Hepatocyte (in vitro differentiated cells): ENCODE data around the gene GRSF1. TPM values are rescaled to one million over a fixed set of nuclear protein-coding genes. Genes with fewer than 3 reads are reported as not detected.
A peak's percentile ranks its signal among the peaks of the same experiment; 100 is the strongest.
"Not testable (repeated sequence)": the region's sequence is repeated elsewhere in the genome, so short reads cannot be mapped to it uniquely, and the experiment has no call there.

ENCODE experiments used
- DNase-seq: peaks from one replicate; pipeline ENCODE4 v3.0.0-alpha.2; 2016; ENCODE audit warnings: low spot score
- H2AFZ ChIP-seq: fragments of 200-600 bp; sonication (generic); 2 replicates; pipeline ENCODE4 v1.6.0; 2016; ENCODE audit warnings: antibody characterized with exemption, mild to moderate bottlenecking
- H3K27ac ChIP-seq: fragments of 200-600 bp; sonication (generic); 2 replicates; pipeline ENCODE4 v1.5.1; 2016; ENCODE audit warnings: mild to moderate bottlenecking
- H3K27me3 ChIP-seq: fragments of 200-600 bp; sonication (generic); 2 replicates; pipeline ENCODE4 v1.6.1; 2016
- H3K36me3 ChIP-seq: fragments of 200-600 bp; sonication (generic); replicated peaks from 2 replicates; pipeline ENCODE4 v1.5.1; 2016; ENCODE audit warnings: low read depth; ENCODE audit not compliant: insufficient read depth
- H3K4me1 ChIP-seq: fragments of 200-600 bp; sonication (generic); 2 replicates; pipeline ENCODE4 v1.5.1; 2016; ENCODE audit warnings: mild to moderate bottlenecking, moderate library complexity; ENCODE audit not compliant: insufficient read depth
- H3K4me2 ChIP-seq: fragments of 200-600 bp; sonication (generic); 2 replicates; pipeline ENCODE4 v1.6.0; 2016
- H3K4me3 ChIP-seq: fragments of 200-600 bp; sonication (generic); 2 replicates; pipeline ENCODE4 v1.5.1; 2016; ENCODE audit warnings: mild to moderate bottlenecking
- H3K79me2 ChIP-seq: fragments of 200-600 bp; sonication (generic); 2 replicates; pipeline ENCODE4 v1.6.0; 2017; ENCODE audit warnings: mild to moderate bottlenecking
- H3K9me2 ChIP-seq: fragments of 200-600 bp; sonication (generic); replicated peaks from 2 replicates; pipeline ENCODE4 v1.6.0; 2017; ENCODE audit warnings: mild to moderate bottlenecking; ENCODE audit not compliant: insufficient read depth
- H3K9me3 ChIP-seq: fragments of 200-600 bp; sonication (generic); 2 replicates; pipeline ENCODE4 v1.5.1; 2016; ENCODE audit warnings: low read depth, mild to moderate bottlenecking
- H4K20me1 ChIP-seq: fragments of 200-600 bp; sonication (generic); 2 replicates; pipeline ENCODE4 v1.6.0; 2016; ENCODE audit warnings: mild to moderate bottlenecking; ENCODE audit not compliant: insufficient read depth, poor library complexity, severe bottlenecking
- EZH2 ChIP-seq: fragments of 200-600 bp; sonication (generic); IDR thresholded peaks from 2 replicates; pipeline ENCODE4 v1.6.1; 2016; ENCODE audit warnings: antibody characterized with exemption, mild to moderate bottlenecking, borderline replicate concordance
- EZH2phosphoT487 ChIP-seq: fragments of 200-600 bp; sonication (generic); IDR thresholded peaks from one replicate; pipeline ENCODE4 v1.6.1; 2018; ENCODE audit warnings: antibody characterized with exemption, mild to moderate bottlenecking, low read depth, moderate library complexity; ENCODE audit not compliant: unreplicated experiment, severe bottlenecking
- WGBS: methylation state at CpG from one replicate; pipeline ENCODE4 v1.1.6; 2016; ENCODE audit warnings: low lambda C conversion rate; ENCODE audit errors: missing lambda C conversion rate; 5-methylcytosine and 5-hydroxymethylcytosine counted together
- polyA plus RNA-seq: library from polyadenylated mRNA; unstranded; fragments of >200 nt; fragmentation: Nextera tagmentation; extraction: Ambion mirVana; gene quantifications from 2 replicates; pipeline ENCODE4 v1.2.1, GENCODE V29; 2016
- total RNA-seq: library from RNA; depleted of rRNA; stranded (reverse); fragments of >200 nt; gene quantifications from 2 replicates; pipeline ENCODE4 v1.2.3, GENCODE V29; 2014
- TF ChIP-seq, protein P1 (sequence below): fragments of 200-600 bp; sonication (generic); IDR thresholded peaks from 2 replicates; pipeline ENCODE4 v1.5.1; 2016; ENCODE audit warnings: antibody characterized with exemption, mild to moderate bottlenecking; ENCODE audit not compliant: poor library complexity

Gene GRSF1
- total and polyA plus RNA-seq, 2 experiments from 2014 or later: 80.0 to 85.1 TPM

- no peaks in the 10 kb centered on the region for H3K36me3 ChIP-seq
- peaks cover 11% of the 10 kb centered on the region for H3K79me2 ChIP-seq
- H2AFZ ChIP-seq: no peak overlapping the region
- no peak overlapping the region for H3K4me3 ChIP-seq
- WGBS: 90% methylated on average over 6 of the region's 6 CpGs
- H3K4me2 ChIP-seq: no peak overlapping the region
- DNase-seq: no peak
- no peak for TF ChIP-seq EZH2
- TF ChIP-seq, protein P1, sequence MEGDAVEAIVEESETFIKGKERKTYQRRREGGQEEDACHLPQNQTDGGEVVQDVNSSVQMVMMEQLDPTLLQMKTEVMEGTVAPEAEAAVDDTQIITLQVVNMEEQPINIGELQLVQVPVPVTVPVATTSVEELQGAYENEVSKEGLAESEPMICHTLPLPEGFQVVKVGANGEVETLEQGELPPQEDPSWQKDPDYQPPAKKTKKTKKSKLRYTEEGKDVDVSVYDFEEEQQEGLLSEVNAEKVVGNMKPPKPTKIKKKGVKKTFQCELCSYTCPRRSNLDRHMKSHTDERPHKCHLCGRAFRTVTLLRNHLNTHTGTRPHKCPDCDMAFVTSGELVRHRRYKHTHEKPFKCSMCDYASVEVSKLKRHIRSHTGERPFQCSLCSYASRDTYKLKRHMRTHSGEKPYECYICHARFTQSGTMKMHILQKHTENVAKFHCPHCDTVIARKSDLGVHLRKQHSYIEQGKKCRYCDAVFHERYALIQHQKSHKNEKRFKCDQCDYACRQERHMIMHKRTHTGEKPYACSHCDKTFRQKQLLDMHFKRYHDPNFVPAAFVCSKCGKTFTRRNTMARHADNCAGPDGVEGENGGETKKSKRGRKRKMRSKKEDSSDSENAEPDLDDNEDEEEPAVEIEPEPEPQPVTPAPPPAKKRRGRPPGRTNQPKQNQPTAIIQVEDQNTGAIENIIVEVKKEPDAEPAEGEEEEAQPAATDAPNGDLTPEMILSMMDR: no peak
- no peak for TF ChIP-seq EZH2phosphoT487
- H3K27me3 ChIP-seq: no peaks in the 10 kb centered on the region
- no peaks in the 10 kb centered on the region for H3K9me3 ChIP-seq
- H3K9me2 ChIP-seq: no peaks in the 10 kb centered on the region
- no peak overlapping the region for H3K27ac ChIP-seq
- H3K4me1 ChIP-seq: no peaks in the 10 kb centered on the region
- H4K20me1 ChIP-seq: peaks cover 9% of the 10 kb centered on the region
Measured at GRCh38 chr4:70842761-70843435, 3.2 kb upstream of the GRSF1 start.

GRCh38 chr4:70841951-70842350 is 2.3 kb upstream of the GRSF1 start:
- no peaks in the 10 kb centered on the region for H3K27me3 ChIP-seq
- H3K4me3 ChIP-seq: no peak overlapping the region
- H3K27ac ChIP-seq: peak overlapping the region; percentile 35
- no peaks in the 10 kb centered on the region for H3K36me3 ChIP-seq
- no peak for DNase-seq
- H3K9me3 ChIP-seq: no peaks in the 10 kb centered on the region
- 64% methylated on average over 1 of the region's 1 CpG for WGBS
- H3K4me2 ChIP-seq: no peak overlapping the region
- H2AFZ ChIP-seq: no peak overlapping the region
- H4K20me1 ChIP-seq: peaks cover 18% of the 10 kb centered on the region
- H3K4me1 ChIP-seq: peaks cover 4% of the 10 kb centered on the region
- H3K9me2 ChIP-seq: no peaks in the 10 kb centered on the region
- TF ChIP-seq, protein P1: no peak
- TF ChIP-seq EZH2: no peak
- TF ChIP-seq EZH2phosphoT487: no peak
- H3K79me2 ChIP-seq: peaks cover 20% of the 10 kb centered on the region

GRCh38 chr4:70841211-70841610 is 1.5 kb upstream of the GRSF1 start:
- peak overlapping the region; percentile 64 for H2AFZ ChIP-seq
- H4K20me1 ChIP-seq: peaks cover 26% of the 10 kb centered on the region
- no peaks in the 10 kb centered on the region for H3K9me3 ChIP-seq
- H3K4me2 ChIP-seq: no peak overlapping the region
- no peaks in the 10 kb centered on the region for H3K27me3 ChIP-seq
- no peak for DNase-seq
- H3K4me1 ChIP-seq: peaks cover 7% of the 10 kb centered on the region
- peaks cover 27% of the 10 kb centered on the region for H3K79me2 ChIP-seq
- H3K36me3 ChIP-seq: no peaks in the 10 kb centered on the region
- no peaks in the 10 kb centered on the region for H3K9me2 ChIP-seq
- peak overlapping the region; percentile 35 for H3K27ac ChIP-seq
- no peak for TF ChIP-seq EZH2
- no peak for TF ChIP-seq EZH2phosphoT487
- TF ChIP-seq, protein P1: no peak
- no peak overlapping the region for H3K4me3 ChIP-seq

DNA sequence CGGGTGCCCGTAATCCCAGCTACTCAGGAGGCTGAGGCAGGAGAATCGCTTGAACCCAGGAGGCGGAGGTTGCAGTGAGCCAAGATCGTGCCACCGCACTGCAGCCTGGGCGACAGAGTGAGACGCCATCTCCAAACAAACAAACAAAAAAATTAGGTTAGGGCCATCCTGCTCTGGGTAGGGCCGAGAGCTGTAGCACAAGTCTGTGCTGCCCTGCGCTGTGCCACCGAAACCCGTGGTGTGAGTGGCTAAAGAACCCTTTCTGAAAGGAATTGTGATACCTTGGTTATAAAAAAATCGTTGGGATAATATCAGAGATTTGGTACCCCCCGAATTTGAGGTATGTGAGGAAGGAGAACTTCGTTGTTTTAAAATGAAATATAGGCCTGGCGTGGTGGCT is 941 bp upstream of the GRSF1 start:
- WGBS: 96% methylated on average over 16 of the region's 16 CpGs
- not testable (repeated sequence) for H3K27me3 ChIP-seq, H2AFZ ChIP-seq, H3K4me2 ChIP-seq, H3K9me3 ChIP-seq, H3K9me2 ChIP-seq, H3K4me3 ChIP-seq, H3K4me1 ChIP-seq, H3K36me3 ChIP-seq, DNase-seq
- Histone ChIP-seq H4K20me1 (peaks cover 31% of the 10 kb centered on the region), H3K79me2 (peaks cover 33% of the 10 kb centered on the region), H3K27ac (peak overlapping the region; percentile 35)

GRCh38 chr4:70840137-70840536 is 447 bp upstream of the GRSF1 start:
- not testable (repeated sequence) for H3K27me3 ChIP-seq, H3K27ac ChIP-seq, H3K4me3 ChIP-seq, H3K9me3 ChIP-seq, H3K36me3 ChIP-seq, H3K4me2 ChIP-seq, H3K4me1 ChIP-seq, H3K9me2 ChIP-seq, H2AFZ ChIP-seq
- WGBS: 88% methylated on average over 13 of the region's 20 CpGs
- peak; percentile 38 for DNase-seq
- Histone ChIP-seq H4K20me1 (peaks cover 35% of the 10 kb centered on the region), H3K79me2 (peaks cover 38% of the 10 kb centered on the region)
